ENCODE results near the gene TMEM150B.

Gene TMEM150B

GRCh38 chr19:55301459-55302317 lies 23.5 kb downstream of the TMEM150B start:
- Histone ChIP-seq H3K4me1 (ENCODE audit: control insufficient read depth, low read length) (peaks cover 24% of the 10 kb centered on the region), H4K20me1 (ENCODE audit: control insufficient read depth, insufficient read depth, low read depth, low read length) (no peaks in the 10 kb centered on the region), H3K9me2 (replicated peaks; ENCODE audit: control insufficient read depth, low read length) (no peaks in the 10 kb centered on the region), H3K79me2 (ENCODE audit: control insufficient read depth, low read length) (no peaks in the 10 kb centered on the region), H3K9me3 (ENCODE audit: control insufficient read depth, insufficient read depth, low read length) (no peaks in the 10 kb centered on the region), H3K27ac (ENCODE audit: low read depth, low read length) (0 out of 2 replicates have a peak overlapping the region, but pooled peaks have one; percentile 17), H3K27me3 (ENCODE audit: control insufficient read depth, low read length) (peaks cover 17% of the 10 kb centered on the region), H3K4me2 (ENCODE audit: low read length) (peak overlapping the region; percentile 99), H3K36me3 (ENCODE audit: control insufficient read depth, low read length) (no peaks in the 10 kb centered on the region), H3K4me3 (ENCODE audit: low read length) (peak overlapping the region; percentile 81), H3F3A (ENCODE audit: control insufficient read depth, insufficient read depth) (no peaks in the 10 kb centered on the region)
- TF ChIP-seq CTCF (IDR thresholded peaks at IDR 0.05; ENCODE audit: low read depth, low read length, poor library complexity, severe bottlenecking) (peak; percentile 96), EZH2phosphoT487 (IDR thresholded peaks at IDR 0.05; ENCODE audit: borderline replicate concordance, low read length) (no peak)

- H3K4me3 ChIP-seq (ENCODE audit: low read length): peak overlapping the region; percentile 81
- H3K36me3 ChIP-seq (ENCODE audit: control insufficient read depth, low read length): no peaks in the 10 kb centered on the region
- no peak for TF ChIP-seq EZH2phosphoT487 (IDR thresholded peaks at IDR 0.05; ENCODE audit: borderline replicate concordance, low read length)
- no peak for TF ChIP-seq CTCF (IDR thresholded peaks at IDR 0.05; ENCODE audit: low read depth, low read length, poor library complexity, severe bottlenecking)
- H3K9me3 ChIP-seq (ENCODE audit: control insufficient read depth, insufficient read depth, low read length): no peaks in the 10 kb centered on the region
- H3K79me2 ChIP-seq (ENCODE audit: control insufficient read depth, low read length): no peaks in the 10 kb centered on the region
- H3K4me2 ChIP-seq (ENCODE audit: low read length): peak overlapping the region; percentile 99
- H4K20me1 ChIP-seq (ENCODE audit: control insufficient read depth, insufficient read depth, low read depth, low read length): no peaks in the 10 kb centered on the region
- H3F3A ChIP-seq (ENCODE audit: control insufficient read depth, insufficient read depth): no peaks in the 10 kb centered on the region
- H3K27ac ChIP-seq (ENCODE audit: low read depth, low read length): no peak overlapping the region
- peaks cover 17% of the 10 kb centered on the region for H3K27me3 ChIP-seq (ENCODE audit: control insufficient read depth, low read length)
- no peaks in the 10 kb centered on the region for H3K9me2 ChIP-seq (replicated peaks; ENCODE audit: control insufficient read depth, low read length)
- H3K4me1 ChIP-seq (ENCODE audit: control insufficient read depth, low read length): peaks cover 24% of the 10 kb centered on the region
These were observed 24.2 kb downstream of the TMEM150B start for GRCh38 chr19:55300886-55301458.

DNA sequence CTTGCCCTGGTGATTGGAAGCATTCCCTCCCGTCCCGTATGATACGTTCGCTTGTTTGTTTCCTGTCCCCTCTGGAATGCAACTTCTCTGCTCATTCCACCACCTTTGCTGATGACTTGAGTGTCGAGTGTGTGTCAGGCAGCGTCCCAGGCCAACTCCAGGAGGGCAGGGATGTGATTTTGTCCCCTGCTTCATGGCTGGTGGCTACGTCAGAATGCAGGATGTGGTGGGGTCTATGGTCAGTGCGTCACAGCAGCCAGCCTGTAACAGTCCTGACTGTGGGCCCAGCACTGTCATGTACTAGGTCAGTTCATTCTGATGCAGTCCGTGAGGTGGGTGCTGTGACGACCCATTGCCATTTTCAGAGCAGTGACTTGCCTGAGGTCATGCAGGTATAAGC lies 25.1 kb downstream of the TMEM150B start:
- no peak overlapping the region for H3K27ac ChIP-seq (ENCODE audit: low read depth, low read length)

More for the DNA sequence above, 25.1 kb downstream of the TMEM150B start:
- no peaks in the 10 kb centered on the region for H3K36me3 ChIP-seq (ENCODE audit: control insufficient read depth, low read length)
- H3K4me2 ChIP-seq (ENCODE audit: low read length): no peak overlapping the region
- H3K79me2 ChIP-seq (ENCODE audit: control insufficient read depth, low read length): no peaks in the 10 kb centered on the region
- no peaks in the 10 kb centered on the region for H3F3A ChIP-seq (ENCODE audit: control insufficient read depth, insufficient read depth)
- H3K9me3 ChIP-seq (ENCODE audit: control insufficient read depth, insufficient read depth, low read length): no peaks in the 10 kb centered on the region
- no peak for TF ChIP-seq CTCF (IDR thresholded peaks at IDR 0.05; ENCODE audit: low read depth, low read length, poor library complexity, severe bottlenecking)
- no peak for TF ChIP-seq EZH2phosphoT487 (IDR thresholded peaks at IDR 0.05; ENCODE audit: borderline replicate concordance, low read length)
- no peak overlapping the region for H3K4me3 ChIP-seq (ENCODE audit: low read length)
- peaks cover 17% of the 10 kb centered on the region for H3K27me3 ChIP-seq (ENCODE audit: control insufficient read depth, low read length)
- H3K4me1 ChIP-seq (ENCODE audit: control insufficient read depth, low read length): peaks cover 24% of the 10 kb centered on the region
- H4K20me1 ChIP-seq (ENCODE audit: control insufficient read depth, insufficient read depth, low read depth, low read length): no peaks in the 10 kb centered on the region
- H3K9me2 ChIP-seq (replicated peaks; ENCODE audit: control insufficient read depth, low read length): no peaks in the 10 kb centered on the region

Measured in DOHH2 (cell line).